SK-N-SH (cell line): ENCODE measurements around the gene GLMP. TPM values are rescaled to one million over a fixed set of nuclear protein-coding genes. Genes with fewer than 3 reads are reported as not detected.

Experiments
- CTCF ChIA-PET: fragments of 300-600, 350-600 bp; formaldehyde crosslinking; extraction: SDS; loops from one replicate; lab custom pipeline; 2021; lab: Yijun Ruan, JAX
- POLR2A ChIA-PET: fragments of 350-600 bp; sonication (Branson Sonifier 250); formaldehyde crosslinking; extraction: SDS; loops from one replicate; lab custom pipeline; 2020; ENCODE audit warnings: antibody characterized with exemption, inconsistent platforms; lab: Yijun Ruan, JAX
- DNase-seq: peaks from one replicate; pipeline ENCODE4 v3.0.0; 2012
- H2AFZ ChIP-seq: fragments of 200-600 bp; sonication (generic); 2 replicates; pipeline ENCODE4 v1.8.1; 2016; ENCODE audit warnings: antibody characterized with exemption, mild to moderate bottlenecking, low read depth
- H3F3A ChIP-seq: fragments of 200-600 bp; sonication (generic); replicated peaks from 2 replicates; pipeline ENCODE3; 2016; ENCODE audit warnings: antibody characterized with exemption, mild to moderate bottlenecking; ENCODE audit not compliant: insufficient read depth
- H3K27ac ChIP-seq, 2 experiments: fragments of 200-500 bp in 1 of 2; fragments of 200-600 bp in 1 of 2; sonication (Bioruptor generic) in 1 of 2; sonication (generic), shearing (Covaris generic) in 1 of 2; 2 replicates each; pipeline versions ENCODE4 v1.5.1 to v1.6.1; 2014 to 2016; ENCODE audit warnings: low read depth in 2 of 2, inconsistent platforms in 1 of 2, low read length in 1 of 2, mild to moderate bottlenecking in 1 of 2, mixed read lengths in 1 of 2
- H3K27me3 ChIP-seq: fragments of 200-600 bp; sonication (generic), shearing (Covaris generic); 2 replicates; pipeline ENCODE4 v1.6.1; 2016; ENCODE audit warnings: mixed run types; ENCODE audit not compliant: insufficient read depth
- H3K36me3 ChIP-seq, 2 experiments: fragments of 200-500 bp in 1 of 2; fragments of 200-600 bp in 1 of 2; sonication (Bioruptor generic) in 1 of 2; sonication (generic) in 1 of 2; replicated peaks in 1 of 2; 2 replicates each; pipeline versions ENCODE3 to v1.5.1; 2014 to 2016; ENCODE audit warnings: low read length in 1 of 2, mild to moderate bottlenecking in 1 of 2; ENCODE audit not compliant: insufficient read depth in 2 of 2, control insufficient read depth in 1 of 2
- H3K4me1 ChIP-seq, 2 experiments: fragments of 200-500 bp in 1 of 2; fragments of 200-600 bp in 1 of 2; sonication (Bioruptor generic) in 1 of 2; sonication (generic), shearing (Covaris generic) in 1 of 2; 2 replicates each; pipeline versions ENCODE4 v1.5.1 to v1.6.1; 2014 to 2016; ENCODE audit warnings: low read depth in 1 of 2, low read length in 1 of 2, mixed run types in 1 of 2; ENCODE audit not compliant: insufficient read depth in 2 of 2, control insufficient read depth in 1 of 2
- H3K4me2 ChIP-seq: fragments of 200-600 bp; sonication (generic), shearing (Covaris generic); 2 replicates; pipeline ENCODE4 v1.6.1; 2017; ENCODE audit warnings: mixed run types
- H3K4me3 ChIP-seq, 2 experiments: fragments of 200-500 bp in 1 of 2; fragments of 200-600 bp in 1 of 2; sonication (Bioruptor generic) in 1 of 2; sonication (generic), shearing (Covaris generic) in 1 of 2; 2 replicates each; pipeline versions ENCODE4 v1.5.1 to v1.8.1; 2014 to 2016; ENCODE audit warnings: low read depth in 2 of 2, inconsistent platforms in 1 of 2, low read length in 1 of 2, mild to moderate bottlenecking in 1 of 2, mixed read lengths in 1 of 2, moderate library complexity in 1 of 2
- H3K79me2 ChIP-seq: fragments of 200-600 bp; sonication (generic); 2 replicates; pipeline ENCODE4 v1.8.1; 2017; ENCODE audit warnings: mild to moderate bottlenecking; ENCODE audit not compliant: insufficient read depth
- H3K9ac ChIP-seq: fragments of 200-600 bp; sonication (generic); 2 replicates; pipeline ENCODE4 v1.6.1; 2017; ENCODE audit warnings: mixed run types
- H3K9me2 ChIP-seq: fragments of 200-600 bp; sonication (generic); 2 replicates; pipeline ENCODE4 v1.6.1; 2017; ENCODE audit warnings: mixed run types
- H3K9me3 ChIP-seq: fragments of 200-600 bp; sonication (generic); 2 replicates; pipeline ENCODE4 v1.6.1; 2017; ENCODE audit warnings: mixed run types, mild to moderate bottlenecking, moderate library complexity
- H4K20me1 ChIP-seq: fragments of 200-600 bp; sonication (generic); 2 replicates; pipeline ENCODE4 v1.6.1; 2017; ENCODE audit warnings: mild to moderate bottlenecking, mixed run types; ENCODE audit not compliant: insufficient read depth
- CHD2 ChIP-seq: fragments of 150-350 bp; IDR thresholded peaks from 2 replicates; pipeline ENCODE4 v1.6.1; 2018; ENCODE audit warnings: low read length; ENCODE audit not compliant: partially characterized antibody
- CTCF ChIP-seq: fragments of 200-600 bp; sonication (generic); IDR thresholded peaks from 2 replicates; pipeline ENCODE4 v1.6.1; 2017; ENCODE audit warnings: antibody characterized with exemption, mild to moderate bottlenecking, moderate library complexity
- ELF1 ChIP-seq: IDR thresholded peaks from 2 replicates; pipeline ENCODE4 v1.4.0; 2012
- EP300 ChIP-seq, 2 experiments: IDR thresholded peaks; 2 replicates each; pipeline versions ENCODE4 v1.4.0 to v1.6.1; 2012; ENCODE audit warnings: borderline replicate concordance in 1 of 2, low read depth in 1 of 2, low read length in 1 of 2
- EZH2phosphoT487 ChIP-seq: fragments of 200-600 bp; sonication (generic); IDR thresholded peaks from 2 replicates; pipeline ENCODE4 v1.6.1; 2017; ENCODE audit warnings: low read depth, mixed run types, mild to moderate bottlenecking, antibody characterized with exemption, moderate library complexity, borderline replicate concordance
- FOXJ3 ChIP-seq: sonication (generic); formaldehyde crosslinking; IDR thresholded peaks from 2 replicates; pipeline ENCODE4 v1.5.1; 2020; ENCODE audit warnings: mild to moderate bottlenecking, missing genetic modification reagents
- GABPA ChIP-seq: IDR thresholded peaks from 2 replicates; pipeline ENCODE4 v1.4.0; 2012; ENCODE audit warnings: low read depth, mild to moderate bottlenecking
- GATA2 ChIP-seq: sonication (generic); formaldehyde crosslinking; IDR thresholded peaks from 2 replicates; pipeline ENCODE4 v1.5.0; 2020; ENCODE audit warnings: mild to moderate bottlenecking, missing genetic modification reagents
- JUND ChIP-seq: IDR thresholded peaks from 2 replicates; pipeline ENCODE4 v1.4.0; 2012
- MEF2A ChIP-seq: IDR thresholded peaks from 2 replicates; pipeline ENCODE4 v1.4.0; 2012; ENCODE audit warnings: low read depth, borderline replicate concordance
- NFIC ChIP-seq: IDR thresholded peaks from 2 replicates; pipeline ENCODE4 v1.4.0; 2012; ENCODE audit warnings: borderline replicate concordance
- NRF1 ChIP-seq: IDR thresholded peaks from 2 replicates; pipeline ENCODE4 v1.6.1; 2012; ENCODE audit warnings: low read depth, mild to moderate bottlenecking, low read length
- PBX3 ChIP-seq: IDR thresholded peaks from 2 replicates; pipeline ENCODE4; 2012
- POLR2AphosphoS5 ChIP-seq: IDR thresholded peaks from 2 replicates; pipeline ENCODE4 v1.6.1; 2012; ENCODE audit warnings: low read depth, low read length
- RAD21 ChIP-seq: IDR thresholded peaks from 2 replicates; pipeline ENCODE4 v1.6.1; 2012; ENCODE audit warnings: mild to moderate bottlenecking, low read length
- RCOR1 ChIP-seq: fragments of 150-350 bp; IDR thresholded peaks from 2 replicates; pipeline ENCODE4 v1.6.1; 2017; ENCODE audit warnings: antibody characterized with exemption, low read length
- RXRA ChIP-seq: IDR thresholded peaks from 2 replicates; pipeline ENCODE4 v1.4.0; 2012; ENCODE audit warnings: low read depth, mild to moderate bottlenecking, borderline replicate concordance
- SMC3 ChIP-seq: IDR thresholded peaks from 2 replicates; pipeline ENCODE4 v1.6.1; 2012; ENCODE audit warnings: low read depth, low read length, improper control_type of control experiment
- TAF1 ChIP-seq: IDR thresholded peaks from 2 replicates; pipeline ENCODE4 v1.6.1; 2012; ENCODE audit warnings: low read depth, mild to moderate bottlenecking, low read length, moderate library complexity, borderline replicate concordance
- TCF12 ChIP-seq: IDR thresholded peaks from 2 replicates; pipeline ENCODE4 v1.4.0; 2012
- TEAD4 ChIP-seq: IDR thresholded peaks from 2 replicates; pipeline ENCODE4 v1.4.0; 2012; ENCODE audit warnings: mild to moderate bottlenecking, borderline replicate concordance; ENCODE audit not compliant: insufficient read depth
- USF2 ChIP-seq: fragments of 150-350 bp; IDR thresholded peaks from 2 replicates; pipeline ENCODE4 v1.6.1; 2017; ENCODE audit warnings: antibody characterized with exemption, low read length, low read depth, borderline replicate concordance
- ZBTB33 ChIP-seq: IDR thresholded peaks from 2 replicates; pipeline ENCODE4 v1.4.0; 2012; ENCODE audit warnings: low read depth, borderline replicate concordance
- whole genome bisulfite sequencing: methylation state at CpG from one replicate; pipeline ENCODE4 v1.1.6; 2017; ENCODE audit warnings: low lambda C conversion rate; 5-methylcytosine and 5-hydroxymethylcytosine counted together
- polyA plus RNA-seq, 3 experiments: library from polyadenylated mRNA; depleted of rRNA; stranded (reverse); fragments of >200 nt; gene quantifications; 2 replicates each; pipeline ENCODE4 v1.2.3, GENCODE V29; 2012
- TF ChIP-seq, protein P1 (sequence below): IDR thresholded peaks from 2 replicates; pipeline ENCODE4 v1.4.0; 2012; ENCODE audit warnings: low read depth, borderline replicate concordance
- TF ChIP-seq, protein P2 (sequence below): fragments of 150-350 bp; IDR thresholded peaks from 2 replicates; pipeline ENCODE4 v1.6.1; 2016; ENCODE audit warnings: mild to moderate bottlenecking, low read depth, low read length

Gene GLMP
- 40.5 and 41.7 TPM in 2 replicates for polyA plus RNA-seq (2012; rRNA removed)
- 30.1 and 38.0 TPM in 2 replicates for polyA plus RNA-seq (2012; cell fraction: cytosol; rRNA removed)
- polyA plus RNA-seq (2012; cell fraction: nucleus; rRNA removed) = 37.3 and 39.1 TPM in 2 replicates

DNA sequence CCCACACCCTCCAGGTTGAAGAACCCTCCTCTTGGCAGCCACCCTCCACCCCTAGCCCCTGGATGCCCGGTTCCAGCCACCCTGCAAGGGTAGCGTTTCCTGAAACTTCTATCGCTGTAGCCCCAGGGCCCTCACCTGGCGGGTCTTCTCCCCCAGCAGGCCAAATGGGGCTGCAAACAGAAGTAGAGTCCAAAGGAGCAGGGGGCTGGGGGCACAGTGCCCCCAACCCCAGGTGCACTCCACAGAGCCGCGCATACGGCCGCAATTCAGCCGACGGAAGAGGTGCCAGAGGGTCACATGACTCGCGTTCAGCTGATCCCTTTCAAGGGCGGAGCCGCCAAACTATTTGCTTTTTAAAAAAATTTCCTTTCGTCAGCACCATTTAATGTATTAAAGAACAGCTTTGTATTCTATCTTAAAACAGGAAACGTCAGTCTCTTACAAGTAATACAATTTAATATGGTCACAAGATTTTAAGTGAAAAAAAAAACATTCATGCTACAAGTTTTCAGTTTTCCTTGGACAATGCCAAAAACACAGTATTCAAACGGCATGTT, at the start of gene GLMP:
GLMP (minus strand) TSS at position 289 of the 557 bp plus-strand sequence; CDS start at position 255, 34 bp downstream.
- Histone ChIP-seq H3K9me2 (no peaks in the 10 kb centered on the region), H3K9me3 (no peaks in the 10 kb centered on the region), H2AFZ (peak within 1 kb of the TSS; percentile 98), H3K9ac (peak within 1 kb of the TSS; percentile 78), H3K27me3 (no peaks in the 10 kb centered on the region), H3K27ac (peak within 1 kb of the TSS; percentile 16 to 51; a peak in 3 of 4 replicates), H4K20me1 (no peaks in the 10 kb centered on the region), H3K4me2 (peak within 1 kb of the TSS; percentile 97), H3K4me3 (peak within 1 kb of the TSS; percentile 77 to 89), H3K4me1 (peaks cover 9 to 11% of the 10 kb centered on the region in 2 experiments; a peak in 2 of 4 replicates), H3K79me2 (peaks cover 18% of the 10 kb centered on the region), H3K36me3 (peaks cover 0 to 18% of the 10 kb centered on the region in 2 experiments), H3F3A (peaks cover under 1% of the 10 kb centered on the region)
- WGBS = 3% methylated on average over 17 of the region's 17 CpGs
- DNase-seq = peak; percentile 82
- POLR2A ChIA-PET = interaction anchor here (0.9 to 1.4 kb wide), 3 partner anchors 11 to 102 kb away, joined by 3 to 8 read pairs (median 3); partner anchors contain the start of genes SLC25A44 and SMG5
- CTCF ChIA-PET = interaction anchor here (1.1 to 2.1 kb wide), 4 partner anchors 7 to 199 kb away, joined by 3 to 7 read pairs (median 4); no protein-coding TSS in a partner anchor
- TF ChIP-seq USF2 (peak; percentile 90; the same call in 1 of the 2 replicates), RAD21 (no peak), FOXJ3 (CRISPR knock-in tag) (no peak), GABPA (peak; percentile 26; the same call in 1 of the 2 replicates), NFIC (0 out of 2 replicates have a peak, but pooled peaks have one; percentile 7), RCOR1 (no peak), GATA2 (CRISPR knock-in tag) (no peak), TAF1 (peak; percentile 68), JUND (no peak), EP300 (IDR thresholded peaks at IDR 0.05; ENCODE audit: borderline replicate concordance in 1 of 2, low read depth in 1 of 2, low read length in 1 of 2) (peak in 1 of 2 experiments; percentile 15; a peak in 1 of 4 replicates), RXRA (no peak), ELF1 (no peak), MEF2A (no peak), ZBTB33 (no peak), POLR2AphosphoS5 (peak; percentile 81), CHD2 (no peak), EZH2phosphoT487 (no peak), TCF12 (no peak), PBX3 (0 out of 2 replicates have a peak, but pooled peaks have one; percentile 7), TEAD4 (no peak), CTCF (no peak), SMC3 (no peak), NRF1 (no peak)
- TF ChIP-seq, protein P1, sequence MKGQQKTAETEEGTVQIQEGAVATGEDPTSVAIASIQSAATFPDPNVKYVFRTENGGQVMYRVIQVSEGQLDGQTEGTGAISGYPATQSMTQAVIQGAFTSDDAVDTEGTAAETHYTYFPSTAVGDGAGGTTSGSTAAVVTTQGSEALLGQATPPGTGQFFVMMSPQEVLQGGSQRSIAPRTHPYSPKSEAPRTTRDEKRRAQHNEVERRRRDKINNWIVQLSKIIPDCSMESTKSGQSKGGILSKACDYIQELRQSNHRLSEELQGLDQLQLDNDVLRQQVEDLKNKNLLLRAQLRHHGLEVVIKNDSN = peak; percentile 95
- TF ChIP-seq, protein P2, sequence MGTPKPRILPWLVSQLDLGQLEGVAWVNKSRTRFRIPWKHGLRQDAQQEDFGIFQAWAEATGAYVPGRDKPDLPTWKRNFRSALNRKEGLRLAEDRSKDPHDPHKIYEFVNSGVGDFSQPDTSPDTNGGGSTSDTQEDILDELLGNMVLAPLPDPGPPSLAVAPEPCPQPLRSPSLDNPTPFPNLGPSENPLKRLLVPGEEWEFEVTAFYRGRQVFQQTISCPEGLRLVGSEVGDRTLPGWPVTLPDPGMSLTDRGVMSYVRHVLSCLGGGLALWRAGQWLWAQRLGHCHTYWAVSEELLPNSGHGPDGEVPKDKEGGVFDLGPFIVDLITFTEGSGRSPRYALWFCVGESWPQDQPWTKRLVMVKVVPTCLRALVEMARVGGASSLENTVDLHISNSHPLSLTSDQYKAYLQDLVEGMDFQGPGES = no peak
